DND-41 (cell line): ENCODE results near the gene GOLGA6A.

ENCODE experiments used
- ATAC-seq: fragments of 200-7000 bp; cut with Tn5 transposase; 3 replicates; pipeline ENCODE4 v1.9.1; 2021; ENCODE audit warnings: low read depth; ENCODE audit not compliant: insufficient read depth
- DNase-seq: peaks from one replicate; pipeline ENCODE4 v3.0.0-alpha.2; 2020
- H2AFZ ChIP-seq: 2 replicates; pipeline ENCODE4 v1.6.0; 2012; ENCODE audit warnings: low read depth, low read length
- H3K27ac ChIP-seq: 2 replicates; pipeline ENCODE4 v1.5.1; 2012; ENCODE audit warnings: low read length, inconsistent platforms
- H3K27me3 ChIP-seq: fragments of 200-600 bp; sonication (generic); 2 replicates; pipeline ENCODE4 v1.6.0; 2012; ENCODE audit warnings: low read length, mild to moderate bottlenecking, inconsistent platforms; ENCODE audit not compliant: insufficient read depth, poor library complexity
- H3K36me3 ChIP-seq: 2 replicates; pipeline ENCODE4 v1.5.1; 2012; ENCODE audit warnings: low read length, inconsistent platforms; ENCODE audit not compliant: insufficient read depth
- H3K4me1 ChIP-seq: 2 replicates; pipeline ENCODE4 v1.5.1; 2012; ENCODE audit warnings: mild to moderate bottlenecking, low read length; ENCODE audit not compliant: insufficient read depth
- H3K4me2 ChIP-seq: 2 replicates; pipeline ENCODE4 v1.6.0; 2012; ENCODE audit warnings: mild to moderate bottlenecking, moderate library complexity, low read length, inconsistent platforms; ENCODE audit not compliant: insufficient read depth
- H3K4me3 ChIP-seq, 2 experiments: fragments of 200-600 bp in 1 of 2; shearing (Covaris generic) in 1 of 2; 2 replicates each; pipeline ENCODE4 v1.5.1; 2012 to 2016; ENCODE audit warnings: inconsistent platforms in 2 of 2, low read length in 2 of 2, mild to moderate bottlenecking in 2 of 2, low read depth in 1 of 2, moderate library complexity in 1 of 2
- H3K79me2 ChIP-seq: 2 replicates; pipeline ENCODE4 v1.6.0; 2012; ENCODE audit warnings: low read length, inconsistent platforms; ENCODE audit not compliant: insufficient read depth
- H3K9ac ChIP-seq: 2 replicates; pipeline ENCODE4 v1.6.0; 2012; ENCODE audit warnings: low read depth, mild to moderate bottlenecking, inconsistent platforms, low read length, moderate library complexity
- H3K9me3 ChIP-seq: 2 replicates; pipeline ENCODE4 v1.5.1; 2012; ENCODE audit warnings: low read length, moderate library complexity, mild to moderate bottlenecking, inconsistent platforms; ENCODE audit not compliant: insufficient read depth, severe bottlenecking
- H4K20me1 ChIP-seq: 2 replicates; pipeline ENCODE4 v1.6.0; 2012; ENCODE audit warnings: low read length; ENCODE audit not compliant: insufficient read depth
- EZH2 ChIP-seq: IDR thresholded peaks from 3 replicates; pipeline ENCODE4 v1.6.1; 2012; ENCODE audit warnings: borderline replicate concordance, low read depth, mild to moderate bottlenecking, moderate library complexity, low read length, inconsistent platforms; ENCODE audit not compliant: severe bottlenecking
- TF ChIP-seq, protein P1 (sequence below): IDR thresholded peaks from 2 replicates; pipeline ENCODE4 v1.5.1; 2012; ENCODE audit warnings: borderline replicate concordance, low read length, moderate library complexity, mild to moderate bottlenecking; ENCODE audit not compliant: poor library complexity, severe bottlenecking; ENCODE audit errors: extremely low read depth

Gene GOLGA6A

DNA sequence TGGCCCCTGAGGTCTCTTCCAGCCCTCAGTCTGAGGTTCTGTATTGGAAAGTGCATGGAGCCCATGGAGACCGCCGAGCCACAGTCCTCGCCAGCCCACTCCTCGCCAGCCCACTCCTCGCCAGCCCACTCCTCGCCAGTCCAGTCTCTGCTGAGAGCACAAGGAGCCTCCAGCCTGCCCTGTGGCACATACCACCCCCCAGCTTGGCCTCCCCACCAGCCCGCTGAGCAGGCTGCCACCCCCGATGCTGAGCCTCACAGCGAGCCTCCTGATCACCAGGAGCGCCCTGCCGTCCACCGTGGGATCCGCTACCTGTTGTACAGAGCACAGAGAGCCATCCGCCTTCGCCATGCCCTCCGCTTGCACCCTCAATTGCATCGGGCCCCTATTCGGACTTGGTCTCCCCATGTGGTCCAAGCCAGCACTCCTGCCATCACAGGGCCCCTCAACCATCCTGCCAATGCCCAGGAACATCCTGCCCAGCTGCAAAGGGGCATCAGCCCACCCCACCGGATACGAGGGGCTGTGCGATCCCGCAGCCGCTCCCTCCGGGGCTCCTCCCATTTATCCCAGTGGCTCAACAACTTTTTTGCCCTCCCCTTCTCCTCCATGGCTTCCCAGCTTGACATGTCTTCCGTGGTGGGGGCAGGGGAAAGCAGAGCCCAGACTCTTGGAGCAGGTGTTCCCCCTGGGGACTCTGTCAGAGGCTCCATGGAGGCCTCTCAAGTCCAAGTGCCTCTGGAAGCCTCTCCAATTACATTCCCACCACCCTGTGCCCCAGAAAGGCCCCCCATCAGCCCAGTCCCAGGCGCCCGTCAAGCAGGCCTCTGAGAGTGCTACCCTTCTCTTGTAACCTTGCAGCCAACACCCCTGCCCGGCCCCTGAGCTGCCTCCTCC is 47.0 kb downstream of the GOLGA6A start:
- DNase-seq (no peak), ATAC-seq (no peak)
- Histone ChIP-seq H2AFZ (no peak overlapping the region), H3K27ac (no peak overlapping the region), H3K4me3 (no peak overlapping the region), H3K4me1 (no peaks in the 10 kb centered on the region), H3K36me3 (peaks cover 46% of the 10 kb centered on the region), H3K9me3 (no peaks in the 10 kb centered on the region), H3K9ac (no peak overlapping the region), H3K27me3 (no peaks in the 10 kb centered on the region), H3K79me2 (no peaks in the 10 kb centered on the region), H3K4me2 (no peak overlapping the region), H4K20me1 (peaks cover 2% of the 10 kb centered on the region)
- no peak for TF ChIP-seq EZH2
- TF ChIP-seq, protein P1, sequence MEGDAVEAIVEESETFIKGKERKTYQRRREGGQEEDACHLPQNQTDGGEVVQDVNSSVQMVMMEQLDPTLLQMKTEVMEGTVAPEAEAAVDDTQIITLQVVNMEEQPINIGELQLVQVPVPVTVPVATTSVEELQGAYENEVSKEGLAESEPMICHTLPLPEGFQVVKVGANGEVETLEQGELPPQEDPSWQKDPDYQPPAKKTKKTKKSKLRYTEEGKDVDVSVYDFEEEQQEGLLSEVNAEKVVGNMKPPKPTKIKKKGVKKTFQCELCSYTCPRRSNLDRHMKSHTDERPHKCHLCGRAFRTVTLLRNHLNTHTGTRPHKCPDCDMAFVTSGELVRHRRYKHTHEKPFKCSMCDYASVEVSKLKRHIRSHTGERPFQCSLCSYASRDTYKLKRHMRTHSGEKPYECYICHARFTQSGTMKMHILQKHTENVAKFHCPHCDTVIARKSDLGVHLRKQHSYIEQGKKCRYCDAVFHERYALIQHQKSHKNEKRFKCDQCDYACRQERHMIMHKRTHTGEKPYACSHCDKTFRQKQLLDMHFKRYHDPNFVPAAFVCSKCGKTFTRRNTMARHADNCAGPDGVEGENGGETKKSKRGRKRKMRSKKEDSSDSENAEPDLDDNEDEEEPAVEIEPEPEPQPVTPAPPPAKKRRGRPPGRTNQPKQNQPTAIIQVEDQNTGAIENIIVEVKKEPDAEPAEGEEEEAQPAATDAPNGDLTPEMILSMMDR: no peak

DNA sequence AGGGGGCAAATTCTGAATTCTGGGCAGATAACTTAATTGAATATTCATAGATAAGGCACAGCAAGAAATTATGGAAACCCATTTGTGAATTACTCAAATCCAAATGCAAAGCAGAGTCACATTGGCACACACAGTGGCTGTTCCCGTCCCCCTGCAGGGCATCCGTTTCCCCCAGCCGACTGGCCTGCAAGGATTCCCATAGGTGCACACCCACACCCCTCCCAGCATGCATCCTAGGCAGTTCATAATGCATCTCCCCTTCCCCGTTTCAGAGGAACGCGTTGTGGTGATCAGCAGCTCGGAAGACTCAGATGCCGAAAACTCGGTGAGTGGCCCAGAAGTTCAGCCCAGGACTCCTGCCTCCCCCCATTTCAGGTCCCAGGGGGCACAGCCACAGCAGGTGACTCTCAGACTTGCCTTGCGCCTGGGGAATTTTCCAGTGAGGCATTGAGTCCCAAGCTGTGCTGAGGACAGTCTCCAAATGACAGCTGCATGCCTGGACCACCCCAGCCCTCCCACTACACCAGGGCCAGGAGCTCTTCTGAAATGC is 48.1 kb downstream of the GOLGA6A start:
- H3K9ac ChIP-seq: no peak overlapping the region
- H3K9me3 ChIP-seq: no peaks in the 10 kb centered on the region
- no peak overlapping the region for H3K4me3 ChIP-seq
- no peaks in the 10 kb centered on the region for H3K4me1 ChIP-seq
- H3K27ac ChIP-seq: no peak overlapping the region
- H3K4me2 ChIP-seq: no peak overlapping the region
- DNase-seq: no peak
- no peaks in the 10 kb centered on the region for H3K79me2 ChIP-seq
- H3K36me3 ChIP-seq: peaks cover 49% of the 10 kb centered on the region
- H2AFZ ChIP-seq: no peak overlapping the region
- no peaks in the 10 kb centered on the region for H3K27me3 ChIP-seq
- TF ChIP-seq, protein P1: no peak
- TF ChIP-seq EZH2: no peak
- ATAC-seq: no peak
- H4K20me1 ChIP-seq: peaks cover 2% of the 10 kb centered on the region

DNA sequence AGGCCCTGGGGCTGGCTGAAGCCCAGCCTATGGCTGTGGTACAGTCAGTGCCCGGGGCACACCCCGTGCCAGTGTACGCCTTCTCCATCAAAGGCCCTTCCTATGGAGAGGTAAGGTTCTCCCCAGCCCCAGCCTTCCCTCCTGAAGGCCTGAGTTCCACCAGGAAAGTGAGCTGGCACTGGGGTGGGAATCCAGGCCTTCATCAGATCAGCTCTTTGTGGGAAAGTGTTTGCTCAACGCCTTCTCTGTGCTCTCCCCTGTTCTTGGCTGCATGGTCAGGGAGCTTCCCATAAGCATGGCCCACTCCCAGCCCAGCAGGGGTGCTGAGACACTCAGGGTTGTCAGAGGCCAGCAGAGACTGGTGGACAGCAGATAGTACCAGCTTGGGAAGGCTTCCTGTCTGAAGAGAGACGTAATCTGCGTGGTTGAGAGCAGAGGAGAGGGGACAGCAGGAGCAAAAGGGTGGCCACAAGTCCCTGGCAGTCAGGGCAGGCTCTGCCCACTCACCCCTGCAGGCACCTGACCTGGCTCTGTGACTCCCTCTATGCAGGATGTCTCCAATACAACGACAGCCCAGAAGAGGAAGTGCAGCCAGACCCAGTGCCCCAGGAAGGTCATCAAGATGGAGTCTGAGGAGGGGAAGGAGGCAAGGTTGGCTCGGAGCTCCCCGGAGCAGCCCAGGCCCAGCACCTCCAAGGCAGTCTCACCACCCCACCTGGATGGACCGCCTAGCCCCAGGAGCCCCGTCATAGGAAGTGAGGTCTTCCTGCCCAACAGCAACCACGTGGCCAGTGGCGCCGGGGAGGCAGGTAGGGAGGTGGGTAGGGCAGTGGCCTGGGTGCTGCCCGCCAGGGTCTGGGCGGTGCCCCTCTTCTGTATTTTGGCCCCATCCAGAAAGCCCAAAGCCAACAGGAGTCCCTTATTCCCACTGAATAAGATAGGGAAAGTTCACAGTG is 49.5 kb downstream of the GOLGA6A start:
- no peak overlapping the region for H3K4me2 ChIP-seq
- no peak overlapping the region for H3K4me3 ChIP-seq
- H2AFZ ChIP-seq: no peak overlapping the region
- H3K79me2 ChIP-seq: no peaks in the 10 kb centered on the region
- no peak overlapping the region for H3K27ac ChIP-seq
- H3K27me3 ChIP-seq: no peaks in the 10 kb centered on the region
- DNase-seq (no peak), ATAC-seq (no peak)
- H4K20me1 ChIP-seq: peaks cover 2% of the 10 kb centered on the region
- peaks cover 54% of the 10 kb centered on the region for H3K36me3 ChIP-seq
- no peak for TF ChIP-seq EZH2
- TF ChIP-seq, protein P1: no peak
- no peak overlapping the region for H3K9ac ChIP-seq
- H3K9me3 ChIP-seq: no peaks in the 10 kb centered on the region
- H3K4me1 ChIP-seq: no peaks in the 10 kb centered on the region
